A549 (cell line): ENCODE data around the gene RAB5IF. TPM values are rescaled to one million over a fixed set of nuclear protein-coding genes. Genes with fewer than 3 reads are reported as not detected.
A peak's percentile ranks its signal among the peaks of the same experiment; 100 is the strongest.

Source experiments
- ATAC-seq, 2 experiments: fragments of 200-7000 bp in 1 of 2; fragments of >200 bp in 1 of 2; cut with Nextera tagmentation in 1 of 2; cut with Tn5 transposase in 1 of 2; 3 replicates each; pipeline versions ENCODE4 v1.8.0 to v1.9.1; 2018 to 2020; ENCODE audit warnings: mild to moderate bottlenecking in 1 of 2, moderate library complexity in 1 of 2
- CTCF ChIA-PET: fragments of 300-600 bp; sonication (Branson Sonifier 250); formaldehyde crosslinking; extraction: SDS; loops from one replicate; lab custom pipeline; 2021; ENCODE audit warnings: antibody characterized with exemption, inconsistent platforms; lab: Yijun Ruan, JAX
- POLR2A ChIA-PET: fragments of 350-600 bp; formaldehyde crosslinking; extraction: SDS; loops from one replicate; lab custom pipeline; 2021; ENCODE audit warnings: antibody characterized with exemption, inconsistent platforms; lab: Yijun Ruan, JAX
- DNase-seq, 2 experiments: peaks; one replicate each; pipeline versions ENCODE4 v3.0.0 to v3.0.0-alpha.2; 2011 to 2016; ENCODE audit warnings: low read depth in 1 of 2, low spot score in 1 of 2
- FAIRE-seq: peaks from 2 replicates; lab custom pipeline; 2011; peaks lifted over from hg19 to GRCh38; lab: Jason Lieb, UNC
- H3K27ac ChIP-seq, 2 experiments: fragments of >200 bp; sonication (Bioruptor Twin); formaldehyde crosslinking; 3 replicates each; pipeline ENCODE4 v1.5.1; 2016 to 2017
- H3K4me1 ChIP-seq: fragments of >200 bp; sonication (Bioruptor Twin); formaldehyde crosslinking; 3 replicates; pipeline ENCODE4 v1.6.1; 2016
- H3K4me2 ChIP-seq: fragments of >200 bp; sonication (Bioruptor Twin); formaldehyde crosslinking; 3 replicates; pipeline ENCODE4 v1.6.1; 2016
- H3K4me3 ChIP-seq: fragments of >200 bp; sonication (Bioruptor Twin); formaldehyde crosslinking; 3 replicates; pipeline ENCODE4 v1.5.1; 2016
- H3K9me3 ChIP-seq: fragments of >200 bp; sonication (Bioruptor Twin); formaldehyde crosslinking; 3 replicates; pipeline ENCODE4 v1.6.1; 2016
- CHD2 ChIP-seq: fragments of 150-350 bp; IDR thresholded peaks from 2 replicates; pipeline ENCODE4 v1.6.1; 2014; ENCODE audit warnings: low read length; ENCODE audit not compliant: partially characterized antibody
- E2F6 ChIP-seq: IDR thresholded peaks from 2 replicates; pipeline ENCODE4 v1.6.1; 2012; ENCODE audit warnings: low read depth, borderline replicate concordance
- EHF ChIP-seq: fragments of 250-450 bp; sonication (Bioruptor Pico); IDR thresholded peaks from 2 replicates; pipeline ENCODE4 v1.5.0; 2020; ENCODE audit warnings: mild to moderate bottlenecking
- EHMT2 ChIP-seq: fragments of 200-600 bp; sonication (generic); IDR thresholded peaks from 2 replicates; pipeline ENCODE4 v1.6.1; 2016; ENCODE audit warnings: antibody characterized with exemption, low read depth, mild to moderate bottlenecking, moderate library complexity
- ESRRA ChIP-seq: fragments of 150-350 bp; IDR thresholded peaks from 2 replicates; pipeline ENCODE4 v1.6.1; 2014; ENCODE audit warnings: mild to moderate bottlenecking, low read length, borderline replicate concordance
- FOXS1 ChIP-seq: fragments of 250-450 bp; sonication (Bioruptor Pico); IDR thresholded peaks from 2 replicates; pipeline ENCODE4 v1.5.0; 2020; ENCODE audit warnings: mild to moderate bottlenecking, moderate library complexity
- GATA3 ChIP-seq: IDR thresholded peaks from 2 replicates; pipeline ENCODE4 v1.6.1; 2012; ENCODE audit warnings: borderline replicate concordance
- HDAC2 ChIP-seq: fragments of 200-600 bp; sonication (generic); IDR thresholded peaks from 2 replicates; pipeline ENCODE4 v1.6.1; 2016
- HOXA7 ChIP-seq: fragments of 250-450 bp; sonication (Bioruptor Pico); IDR thresholded peaks from 2 replicates; pipeline ENCODE4 v1.5.0; 2020; ENCODE audit warnings: mild to moderate bottlenecking, moderate library complexity
- HOXB13 ChIP-seq: fragments of 250-450 bp; sonication (Bioruptor Pico); IDR thresholded peaks from 2 replicates; pipeline ENCODE4 v1.5.0; 2020; ENCODE audit warnings: low read depth, mild to moderate bottlenecking, moderate library complexity
- HOXB5 ChIP-seq: fragments of 250-450 bp; sonication (Bioruptor Pico); IDR thresholded peaks from 2 replicates; pipeline ENCODE4 v1.5.0; 2020; ENCODE audit warnings: mild to moderate bottlenecking, moderate library complexity
- JUN ChIP-seq, 2 experiments: fragments of >200 bp; sonication (Bioruptor Twin); formaldehyde crosslinking; IDR thresholded peaks; 2 replicates in 1 of 2; 3 replicates in 1 of 2; pipeline ENCODE4 v1.6.1; 2016 to 2017
- KDM1A ChIP-seq: fragments of 200-600 bp; sonication (generic); IDR thresholded peaks from 2 replicates; pipeline ENCODE4 v1.6.1; 2016; ENCODE audit warnings: low read depth, mild to moderate bottlenecking
- MAFK ChIP-seq: fragments of 450-650 bp; IDR thresholded peaks from 2 replicates; pipeline ENCODE4 v1.6.1; 2014; ENCODE audit not compliant: partially characterized antibody
- MAZ ChIP-seq: fragments of 150-350 bp; IDR thresholded peaks from 2 replicates; pipeline ENCODE4 v1.6.1; 2014; ENCODE audit warnings: antibody characterized with exemption, low read depth, low read length, borderline replicate concordance
- MYC ChIP-seq: IDR thresholded peaks from 2 replicates; pipeline ENCODE4 v1.6.1; 2012; ENCODE audit warnings: mild to moderate bottlenecking, inconsistent platforms, low read length, improper control_type of control experiment, borderline replicate concordance
- NFE2L2 ChIP-seq: fragments of 150-350 bp; conservative IDR thresholded peaks from 2 replicates; pipeline ENCODE4 v1.6.1; 2014; ENCODE audit warnings: low read length
- PHF8 ChIP-seq: fragments of 200-600 bp; sonication (generic); IDR thresholded peaks from 2 replicates; pipeline ENCODE4 v1.6.1; 2016; ENCODE audit warnings: low read depth, mild to moderate bottlenecking, antibody characterized with exemption, moderate library complexity, borderline replicate concordance
- RAD21 ChIP-seq, 2 experiments: fragments of >200 bp in 1 of 2; sonication (Bioruptor Twin) in 1 of 2; formaldehyde crosslinking in 1 of 2; IDR thresholded peaks in 1 of 2; conservative IDR thresholded peaks in 1 of 2; 2 replicates in 1 of 2; 3 replicates in 1 of 2; pipeline ENCODE4 v1.6.1; 2012 to 2018; ENCODE audit warnings: inconsistent platforms in 1 of 2
- REST ChIP-seq: fragments of 200-600 bp; sonication (generic); IDR thresholded peaks from 2 replicates; pipeline ENCODE4 v1.6.1; 2016; ENCODE audit warnings: antibody characterized with exemption, mild to moderate bottlenecking, moderate library complexity
- TP53 ChIP-seq: fragments of 250-450 bp; sonication (Bioruptor Pico); IDR thresholded peaks from 2 replicates; pipeline ENCODE4 v1.5.0; 2021; ENCODE audit warnings: mild to moderate bottlenecking, moderate library complexity
- ZC3H11A ChIP-seq: fragments of 450-650 bp; IDR thresholded peaks from 2 replicates; pipeline ENCODE4 v1.6.1; 2014; ENCODE audit warnings: antibody characterized with exemption, mild to moderate bottlenecking
- ZFP36 ChIP-seq: fragments of 450-650 bp; IDR thresholded peaks from 2 replicates; pipeline ENCODE4 v1.6.1; 2014; ENCODE audit warnings: borderline replicate concordance; ENCODE audit not compliant: partially characterized antibody
- ZNF302 ChIP-seq: fragments of 250-450 bp; sonication (Bioruptor Pico); IDR thresholded peaks from 2 replicates; pipeline ENCODE4 v1.9.0; 2021; ENCODE audit warnings: inconsistent platforms, mild to moderate bottlenecking, moderate library complexity
- ZSCAN20 ChIP-seq: fragments of 250-450 bp; sonication (Bioruptor Pico); IDR thresholded peaks from 2 replicates; pipeline ENCODE4 v1.8.0; 2022; ENCODE audit warnings: mild to moderate bottlenecking, moderate library complexity
- WGBS: methylation state at CpG from one replicate; pipeline ENCODE4 v1.1.6; 2017; ENCODE audit errors: missing lambda C conversion rate; 5-methylcytosine and 5-hydroxymethylcytosine counted together
- polyA plus RNA-seq, 4 experiments: library from polyadenylated mRNA; depleted of rRNA in 3 of 4; stranded (reverse); fragments of >200 nt; fragmentation: RNase III in 1 of 4; extraction: RNeasy Plus Mini Kit Qiagen cat#74134 plus additional on column Dnase treatment in 1 of 4; gene quantifications; 2 replicates in 3 of 4; 3 replicates in 1 of 4; pipeline ENCODE4 v1.2.3, GENCODE V29; 2011 to 2017
- TF ChIP-seq, protein P1 (sequence below): fragments of >200 bp; sonication (Bioruptor Twin); formaldehyde crosslinking; IDR thresholded peaks from 2 replicates; pipeline ENCODE4 v1.6.1; 2016
- TF ChIP-seq, protein P2 (sequence below): fragments of 150-350 bp; IDR thresholded peaks from 2 replicates; pipeline ENCODE4 v1.6.1; 2014; ENCODE audit warnings: low read depth, mild to moderate bottlenecking, low read length
- TF ChIP-seq, protein P3 (sequence below): fragments of >200 bp; sonication (Bioruptor Twin); formaldehyde crosslinking; IDR thresholded peaks from 3 replicates; pipeline ENCODE4 v1.6.1; 2016
- TF ChIP-seq, protein P4 (sequence below): fragments of >200 bp; sonication (Bioruptor Twin); formaldehyde crosslinking; IDR thresholded peaks from 3 replicates; pipeline ENCODE4 v1.5.1; 2016
- TF ChIP-seq, protein P5 (sequence below): IDR thresholded peaks from 2 replicates; pipeline ENCODE4 v1.6.1; 2012

Gene RAB5IF
- polyA plus RNA-seq, 2 of the 4 experiments (the other 2 are of a cell fraction): 246 to 345 TPM

GRCh38 chr20:36606158-36607066, 833 bp downstream of the RAB5IF start:
- WGBS: 1% methylated on average over 30 of the region's 31 CpGs
- FAIRE-seq (no peak), DNase-seq (peak in 1 of 2 experiments; percentile 61), ATAC-seq (peak in 1 of 2 experiments; percentile 16; a peak in 4 of 6 replicates)
- ChIA-PET CTCF (interaction anchor here (0.6 to 4.3 kb wide), 40 partner anchors 8 to 450 kb away, joined by 3 to 54 read pairs (median 4); partner anchors contain the start of genes DSN1 and TGIF2), POLR2A (interaction anchor here (1.1 to 1.4 kb wide), 2 partner anchors 8 to 17 kb away, joined by 3 to 5 read pairs; no protein-coding TSS in a partner anchor)
- H3K4me2 ChIP-seq: peak overlapping the region; percentile 90
- no peaks in the 10 kb centered on the region for H3K9me3 ChIP-seq
- H3K4me1 ChIP-seq: peaks cover 22% of the 10 kb centered on the region
- H3K27ac ChIP-seq: peak overlapping the region; percentile 95 to 96
- peak overlapping the region; percentile 98 for H3K4me3 ChIP-seq
- TF ChIP-seq, protein P1, sequence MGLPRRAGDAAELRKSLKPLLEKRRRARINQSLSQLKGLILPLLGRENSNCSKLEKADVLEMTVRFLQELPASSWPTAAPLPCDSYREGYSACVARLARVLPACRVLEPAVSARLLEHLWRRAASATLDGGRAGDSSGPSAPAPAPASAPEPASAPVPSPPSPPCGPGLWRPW: no peak
- TF ChIP-seq, protein P2, sequence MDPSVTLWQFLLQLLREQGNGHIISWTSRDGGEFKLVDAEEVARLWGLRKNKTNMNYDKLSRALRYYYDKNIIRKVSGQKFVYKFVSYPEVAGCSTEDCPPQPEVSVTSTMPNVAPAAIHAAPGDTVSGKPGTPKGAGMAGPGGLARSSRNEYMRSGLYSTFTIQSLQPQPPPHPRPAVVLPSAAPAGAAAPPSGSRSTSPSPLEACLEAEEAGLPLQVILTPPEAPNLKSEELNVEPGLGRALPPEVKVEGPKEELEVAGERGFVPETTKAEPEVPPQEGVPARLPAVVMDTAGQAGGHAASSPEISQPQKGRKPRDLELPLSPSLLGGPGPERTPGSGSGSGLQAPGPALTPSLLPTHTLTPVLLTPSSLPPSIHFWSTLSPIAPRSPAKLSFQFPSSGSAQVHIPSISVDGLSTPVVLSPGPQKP: no peak
- TF ChIP-seq TP53 (no peak), REST (no peak), PHF8 (0 out of 2 replicates have a peak, but pooled peaks have one; percentile 8), CHD2 (no peak), JUN (IDR thresholded peaks at IDR 0.05) (no peak), MYC (0 out of 2 replicates have a peak, but pooled peaks have one; percentile 22), EHF (CRISPR knock-in tag) (no peak), HOXB13 (CRISPR knock-in tag) (no peak), E2F6 (no peak), FOXS1 (CRISPR knock-in tag) (no peak), HDAC2 (no peak), RAD21 (conservative IDR thresholded peaks at IDR 0.05 in 1 of 2, IDR thresholded peaks at IDR 0.05 in 1 of 2) (no peak), ZNF302 (CRISPR knock-in tag) (no peak), MAZ (no peak), ZC3H11A (no peak), HOXB5 (CRISPR knock-in tag) (no peak), ZFP36 (no peak), GATA3 (no peak), EHMT2 (no peak), KDM1A (no peak), NFE2L2 (peak; percentile 72), ZSCAN20 (CRISPR knock-in tag) (no peak), MAFK (peak; percentile 66), HOXA7 (CRISPR knock-in tag) (no peak), ESRRA (peak; percentile 85)
- TF ChIP-seq, protein P3, sequence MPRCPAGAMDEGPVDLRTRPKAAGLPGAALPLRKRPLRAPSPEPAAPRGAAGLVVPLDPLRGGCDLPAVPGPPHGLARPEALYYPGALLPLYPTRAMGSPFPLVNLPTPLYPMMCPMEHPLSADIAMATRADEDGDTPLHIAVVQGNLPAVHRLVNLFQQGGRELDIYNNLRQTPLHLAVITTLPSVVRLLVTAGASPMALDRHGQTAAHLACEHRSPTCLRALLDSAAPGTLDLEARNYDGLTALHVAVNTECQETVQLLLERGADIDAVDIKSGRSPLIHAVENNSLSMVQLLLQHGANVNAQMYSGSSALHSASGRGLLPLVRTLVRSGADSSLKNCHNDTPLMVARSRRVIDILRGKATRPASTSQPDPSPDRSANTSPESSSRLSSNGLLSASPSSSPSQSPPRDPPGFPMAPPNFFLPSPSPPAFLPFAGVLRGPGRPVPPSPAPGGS: no peak
- TF ChIP-seq, protein P4, sequence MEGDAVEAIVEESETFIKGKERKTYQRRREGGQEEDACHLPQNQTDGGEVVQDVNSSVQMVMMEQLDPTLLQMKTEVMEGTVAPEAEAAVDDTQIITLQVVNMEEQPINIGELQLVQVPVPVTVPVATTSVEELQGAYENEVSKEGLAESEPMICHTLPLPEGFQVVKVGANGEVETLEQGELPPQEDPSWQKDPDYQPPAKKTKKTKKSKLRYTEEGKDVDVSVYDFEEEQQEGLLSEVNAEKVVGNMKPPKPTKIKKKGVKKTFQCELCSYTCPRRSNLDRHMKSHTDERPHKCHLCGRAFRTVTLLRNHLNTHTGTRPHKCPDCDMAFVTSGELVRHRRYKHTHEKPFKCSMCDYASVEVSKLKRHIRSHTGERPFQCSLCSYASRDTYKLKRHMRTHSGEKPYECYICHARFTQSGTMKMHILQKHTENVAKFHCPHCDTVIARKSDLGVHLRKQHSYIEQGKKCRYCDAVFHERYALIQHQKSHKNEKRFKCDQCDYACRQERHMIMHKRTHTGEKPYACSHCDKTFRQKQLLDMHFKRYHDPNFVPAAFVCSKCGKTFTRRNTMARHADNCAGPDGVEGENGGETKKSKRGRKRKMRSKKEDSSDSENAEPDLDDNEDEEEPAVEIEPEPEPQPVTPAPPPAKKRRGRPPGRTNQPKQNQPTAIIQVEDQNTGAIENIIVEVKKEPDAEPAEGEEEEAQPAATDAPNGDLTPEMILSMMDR: no peak
- TF ChIP-seq, protein P5, sequence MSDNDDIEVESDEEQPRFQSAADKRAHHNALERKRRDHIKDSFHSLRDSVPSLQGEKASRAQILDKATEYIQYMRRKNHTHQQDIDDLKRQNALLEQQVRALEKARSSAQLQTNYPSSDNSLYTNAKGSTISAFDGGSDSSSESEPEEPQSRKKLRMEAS: no peak
